Measurements from ENCODE around the gene IFITM1.

GRCh38 chr11:357582-357981 is 43.7 kb downstream of the IFITM1 start:
- TF ChIP-seq, protein P1, sequence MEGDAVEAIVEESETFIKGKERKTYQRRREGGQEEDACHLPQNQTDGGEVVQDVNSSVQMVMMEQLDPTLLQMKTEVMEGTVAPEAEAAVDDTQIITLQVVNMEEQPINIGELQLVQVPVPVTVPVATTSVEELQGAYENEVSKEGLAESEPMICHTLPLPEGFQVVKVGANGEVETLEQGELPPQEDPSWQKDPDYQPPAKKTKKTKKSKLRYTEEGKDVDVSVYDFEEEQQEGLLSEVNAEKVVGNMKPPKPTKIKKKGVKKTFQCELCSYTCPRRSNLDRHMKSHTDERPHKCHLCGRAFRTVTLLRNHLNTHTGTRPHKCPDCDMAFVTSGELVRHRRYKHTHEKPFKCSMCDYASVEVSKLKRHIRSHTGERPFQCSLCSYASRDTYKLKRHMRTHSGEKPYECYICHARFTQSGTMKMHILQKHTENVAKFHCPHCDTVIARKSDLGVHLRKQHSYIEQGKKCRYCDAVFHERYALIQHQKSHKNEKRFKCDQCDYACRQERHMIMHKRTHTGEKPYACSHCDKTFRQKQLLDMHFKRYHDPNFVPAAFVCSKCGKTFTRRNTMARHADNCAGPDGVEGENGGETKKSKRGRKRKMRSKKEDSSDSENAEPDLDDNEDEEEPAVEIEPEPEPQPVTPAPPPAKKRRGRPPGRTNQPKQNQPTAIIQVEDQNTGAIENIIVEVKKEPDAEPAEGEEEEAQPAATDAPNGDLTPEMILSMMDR (IDR thresholded peaks at IDR 0.05; ENCODE audit: low read length): no peak
- TF ChIP-seq EZH2 (IDR thresholded peaks at IDR 0.05; ENCODE audit: borderline replicate concordance, low read length): no peak
